Loucy (cell line): ENCODE data around the gene ABCB7.

Experiments
- CTCF ChIP-seq: fragments of 200-600 bp; sonication (generic); conservative IDR thresholded peaks from 2 replicates; pipeline ENCODE4 v1.5.1; 2014; ENCODE audit warnings: mild to moderate bottlenecking, antibody characterized with exemption, low read length
- EZH2phosphoT487 ChIP-seq: fragments of 200-600 bp; IDR thresholded peaks from 2 replicates; pipeline ENCODE4 v1.6.1; 2018; ENCODE audit warnings: antibody characterized with exemption, mild to moderate bottlenecking, moderate library complexity, borderline replicate concordance

GRCh38 chrX:75149654-75150053 lies 6.4 kb downstream of the ABCB7 start:
- no peak for TF ChIP-seq CTCF
- no peak for TF ChIP-seq EZH2phosphoT487
